Measurements from ENCODE around the gene MAF.

MAF gene

DNA sequence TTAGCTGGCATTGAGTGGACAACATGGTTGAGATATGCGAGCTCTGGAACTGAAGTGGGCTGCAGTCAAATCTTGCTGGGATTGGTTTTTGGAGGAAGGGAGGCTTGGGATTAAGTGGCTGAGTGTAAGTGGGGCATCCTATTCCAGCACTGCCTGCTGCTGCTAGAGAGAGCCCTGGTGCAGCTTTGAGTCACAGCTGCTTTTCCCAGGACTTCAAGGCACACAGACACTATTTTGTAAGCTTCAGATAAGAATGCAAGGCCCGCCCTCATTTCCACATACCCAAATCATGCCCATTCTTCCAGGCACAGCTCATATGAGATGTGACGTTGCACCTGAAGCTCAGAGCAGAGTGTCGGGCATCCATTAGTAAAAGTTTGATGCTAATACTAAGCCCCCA, 10.2 kb upstream of the MAF start:
- DNase-seq = no peak

DNA sequence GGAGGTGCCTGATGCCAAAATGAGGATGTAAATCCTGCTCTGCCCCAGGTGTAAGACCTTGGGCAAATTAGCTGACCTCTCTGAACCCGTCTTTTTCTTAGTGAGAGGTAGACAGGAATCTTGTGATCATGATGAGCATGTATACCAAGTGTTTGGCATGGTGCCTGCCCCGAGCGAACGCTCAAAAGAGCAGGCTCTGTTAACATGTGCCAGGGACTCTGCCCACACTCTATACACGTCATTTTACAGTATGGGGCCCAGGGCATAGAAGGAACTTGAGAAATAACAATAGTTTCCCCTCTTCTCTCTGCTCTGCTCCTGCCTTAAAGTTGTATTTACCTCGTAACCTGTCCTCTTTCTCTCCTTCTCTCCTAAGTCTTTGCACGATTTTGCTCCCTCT, 9.3 kb upstream of the MAF start:
- DNase-seq = no peak

DNA sequence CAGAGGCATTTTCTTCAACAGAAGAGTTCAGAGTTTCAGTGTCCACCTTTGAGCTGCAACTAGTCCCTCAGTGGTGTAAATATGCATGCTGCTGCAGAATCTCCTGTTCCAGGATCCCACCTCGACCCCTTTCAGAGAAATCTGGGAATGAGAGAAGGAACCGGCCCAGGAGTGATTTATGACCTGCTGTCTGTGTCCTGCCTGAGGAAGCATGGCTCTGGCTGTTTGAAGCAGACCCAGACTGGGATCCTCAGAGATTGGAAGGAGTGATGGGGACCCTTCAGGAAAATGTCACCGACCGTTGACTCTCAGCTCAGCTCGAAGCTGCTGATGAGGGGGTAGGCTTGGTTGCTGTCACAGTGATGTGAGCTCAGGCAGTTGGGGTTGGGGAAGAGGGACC, 8.4 kb upstream of the MAF start:
- no peak for DNase-seq

DNA sequence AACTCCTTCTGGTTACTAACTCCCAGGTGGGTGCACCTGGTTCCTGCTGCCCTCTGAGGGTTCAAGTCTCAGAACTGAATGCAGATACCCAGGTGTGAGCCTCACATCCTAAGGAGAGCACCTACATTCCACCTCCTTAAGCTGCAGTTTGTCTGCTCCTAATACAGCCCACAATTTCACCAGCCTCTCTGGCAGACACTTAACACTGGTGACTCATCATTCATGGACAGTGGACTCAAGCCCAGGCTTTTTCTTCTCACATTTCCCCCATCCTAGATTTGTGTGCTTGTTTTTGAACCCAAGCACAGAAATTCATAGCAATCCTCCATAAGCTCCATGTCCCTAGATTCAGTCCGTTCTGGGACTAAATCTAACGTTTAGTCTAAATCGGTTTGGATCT, 7.0 kb upstream of the MAF start:
- no peak for DNase-seq

DNA sequence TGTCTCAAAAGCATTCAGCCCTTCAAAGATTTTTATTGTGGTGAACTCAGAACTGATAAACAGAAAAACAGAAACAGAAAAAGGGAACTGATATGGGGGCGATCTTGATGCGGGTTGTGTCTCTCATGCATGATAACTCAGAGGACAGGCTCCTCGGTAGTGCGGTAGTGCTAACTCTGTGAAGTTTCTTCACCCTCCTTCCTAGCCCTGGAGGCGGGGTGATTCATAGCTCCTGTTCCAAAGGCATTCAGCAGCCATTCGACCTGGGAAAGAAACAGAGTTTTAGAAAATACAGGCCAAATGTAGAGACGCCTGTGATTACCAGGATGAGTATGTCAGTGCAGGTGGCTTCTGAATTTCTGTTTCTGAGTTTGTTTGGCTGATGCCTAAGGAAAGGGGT, 5.5 kb upstream of the MAF start:
- peak; percentile 31 for DNase-seq

DNA sequence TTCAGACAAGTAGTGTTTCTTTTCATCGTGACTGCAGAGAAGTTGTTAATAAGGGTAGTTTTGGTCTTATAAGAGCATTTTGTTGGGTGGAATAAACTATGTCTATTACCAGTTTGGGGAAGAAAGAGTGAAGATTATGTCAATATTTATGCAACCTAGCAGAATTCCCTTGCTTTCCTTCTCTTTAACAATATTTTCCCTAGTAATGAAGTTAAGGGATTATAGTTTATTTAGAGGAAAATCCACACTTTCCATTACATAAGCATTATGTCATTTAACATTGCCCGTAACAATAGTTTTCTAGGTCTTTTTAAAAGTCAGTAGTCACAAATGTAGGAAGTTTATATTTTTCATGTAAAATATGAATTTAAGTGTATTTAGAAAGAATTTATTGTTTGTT, 2.5 kb upstream of the MAF start:
- DNase-seq = no peak

DNA sequence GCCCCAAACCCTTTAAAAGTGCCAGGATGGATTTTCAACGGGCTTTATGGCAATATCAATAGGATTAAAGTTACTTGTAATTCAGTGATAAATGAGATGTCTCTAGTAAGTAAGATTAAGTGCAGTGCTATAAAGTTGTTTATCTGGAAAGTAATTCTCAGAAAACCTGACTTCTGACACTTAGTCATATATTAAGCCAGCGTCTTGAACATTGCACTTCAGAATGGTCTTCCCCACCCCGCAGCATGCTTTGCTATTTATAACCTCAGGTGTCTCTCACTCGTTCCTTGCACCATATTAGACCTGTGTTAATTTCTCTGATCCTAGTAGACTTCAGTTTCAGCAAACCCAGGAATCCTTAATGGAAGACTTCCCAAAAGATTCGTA, 2.1 kb upstream of the MAF start:
- no peak for DNase-seq

DNA sequence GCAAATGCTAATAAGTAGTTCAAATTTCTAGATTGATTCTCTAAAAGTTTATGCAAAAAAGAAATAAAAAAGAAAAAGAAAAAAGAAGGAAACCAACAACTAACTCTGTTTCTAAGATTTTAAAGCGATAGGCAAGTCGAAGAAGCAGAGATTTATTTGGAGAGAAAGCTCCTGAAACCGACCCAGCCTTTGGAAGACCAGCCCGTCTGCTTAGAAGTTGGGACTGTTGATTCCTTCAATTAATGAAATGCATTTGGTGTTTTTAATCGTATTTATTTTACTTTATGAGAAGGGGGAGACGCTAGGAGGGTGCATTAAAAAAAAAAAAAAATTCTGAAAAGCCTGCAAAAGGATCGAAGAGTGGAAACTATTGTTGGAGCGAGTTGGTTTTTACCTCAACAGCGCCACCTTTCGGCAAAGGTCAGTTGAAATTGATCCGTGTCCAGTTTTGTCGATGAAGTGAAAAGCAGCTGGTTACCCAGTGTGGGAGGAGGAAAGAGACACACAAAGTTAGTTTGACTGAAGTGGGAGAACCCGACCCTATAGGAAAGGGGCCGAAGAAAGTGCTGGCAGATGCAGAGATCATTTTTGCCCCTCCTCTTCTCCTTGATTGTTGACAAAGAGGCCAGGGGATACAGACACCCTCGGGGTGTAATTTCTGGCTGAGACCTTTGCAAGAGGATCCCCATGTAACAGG, 1.5 kb upstream of the MAF start:
- peak; percentile 83 for DNase-seq

DNA sequence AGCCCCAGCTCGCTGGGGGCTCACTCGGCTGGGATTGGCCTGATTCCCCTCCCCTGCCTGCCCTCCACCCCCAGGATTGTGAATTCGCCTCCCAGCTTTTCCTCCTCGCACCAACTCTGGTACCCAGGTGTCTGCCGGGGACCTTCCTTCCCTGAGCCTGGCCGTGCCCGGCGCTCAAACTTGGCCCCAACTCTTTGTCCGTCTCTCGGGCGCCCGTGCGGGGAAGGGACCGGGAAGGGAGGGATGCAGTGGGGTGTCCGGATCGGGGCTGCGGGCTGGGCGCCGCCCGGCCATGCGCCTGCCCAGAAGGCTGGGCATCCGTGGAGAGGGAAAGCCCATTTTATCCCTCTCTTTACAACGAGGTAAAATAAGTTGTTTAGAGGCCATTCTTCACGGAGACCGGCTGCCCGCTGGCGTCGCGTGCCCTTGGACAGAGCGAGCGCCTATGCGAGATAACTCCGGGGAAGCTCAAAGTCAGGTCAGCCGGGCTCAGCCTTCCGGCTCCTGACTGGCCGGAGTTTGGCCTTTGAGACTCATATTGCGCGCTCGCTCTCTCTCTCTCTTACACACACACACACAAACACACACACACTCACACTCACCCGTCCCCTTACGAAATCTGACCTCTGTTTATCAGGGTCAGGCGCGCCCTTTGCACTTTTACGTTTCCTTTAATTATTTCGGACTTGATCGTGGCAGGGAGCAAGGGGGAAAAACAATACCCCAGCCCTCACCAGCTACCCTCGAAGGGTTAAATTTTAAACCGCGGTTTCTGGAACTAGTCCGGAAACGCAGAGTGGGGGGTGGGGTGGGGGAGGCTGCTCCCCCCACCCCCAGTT, 774 bp upstream of the MAF start:
- no peak for DNase-seq

DNA sequence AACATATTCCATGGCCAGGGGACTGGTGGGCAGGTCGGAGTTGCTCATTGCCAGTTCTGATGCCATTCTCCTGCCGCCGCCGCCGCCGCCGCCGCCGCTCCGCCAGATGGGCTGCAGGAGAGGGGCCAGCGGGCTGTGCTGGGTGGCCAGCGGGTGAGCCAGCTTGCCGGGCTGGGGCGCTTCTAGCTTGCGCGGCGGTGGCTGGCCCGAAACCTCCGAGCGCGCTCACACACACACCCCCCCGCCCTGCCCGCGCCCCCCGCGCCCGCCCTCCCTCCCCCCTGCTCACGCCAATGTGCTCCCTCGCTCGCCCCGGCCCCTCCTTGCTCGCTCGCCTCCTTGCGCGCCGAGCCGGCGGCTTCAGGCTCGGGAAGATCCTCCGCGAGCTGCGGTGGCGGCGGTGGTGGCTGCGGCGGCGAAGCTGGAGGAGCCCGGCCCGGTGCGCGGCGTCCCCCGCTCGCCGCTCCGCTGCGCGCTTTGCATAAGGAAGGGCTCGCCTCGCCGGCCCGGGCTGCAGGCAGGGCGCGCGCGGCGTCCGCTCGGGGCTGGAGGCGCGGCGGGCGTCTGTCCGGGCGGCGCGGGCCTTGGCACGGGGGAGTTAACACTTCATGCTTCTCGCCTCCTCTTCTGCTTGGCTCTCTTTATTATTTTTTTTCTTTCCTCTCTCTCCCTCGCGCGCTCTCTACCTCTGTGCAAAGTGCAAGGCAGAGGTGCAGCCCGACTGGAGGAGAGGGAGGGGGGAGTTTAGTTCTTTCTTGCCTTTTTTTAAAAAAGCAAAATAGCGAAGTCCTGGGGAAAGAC, 500 bp downstream of the MAF start:
- peak; percentile 28 for DNase-seq

DNA sequence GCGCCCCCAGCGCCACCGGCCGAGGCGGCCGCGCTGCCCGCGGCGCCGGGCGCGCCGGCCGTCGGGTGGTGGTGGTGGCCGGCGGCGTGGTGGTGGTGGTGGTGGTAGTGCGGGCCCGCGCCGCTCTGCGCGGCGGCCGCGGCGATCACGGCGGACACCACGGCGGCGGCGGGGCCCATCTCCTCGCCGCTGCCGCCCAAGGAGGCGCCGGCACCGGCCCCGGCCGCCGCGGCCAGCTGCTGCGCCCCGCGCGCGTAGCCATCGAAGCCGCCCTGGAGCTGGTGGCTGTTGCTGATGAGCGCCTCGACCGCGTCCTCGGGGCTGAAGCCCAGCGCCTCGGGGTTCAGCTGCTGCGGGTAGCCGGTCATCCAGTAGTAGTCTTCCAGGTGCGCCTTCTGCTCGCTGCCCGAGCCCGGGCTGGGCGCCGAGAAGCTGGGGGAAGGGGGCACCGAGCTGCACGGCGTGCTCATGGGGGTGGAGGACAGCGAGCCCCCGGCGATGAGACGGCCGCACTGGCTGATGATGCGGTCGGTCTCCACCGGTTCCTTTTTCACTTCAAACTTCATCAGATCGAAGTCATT, 1.2 kb downstream of the MAF start:
- DNase-seq = no peak

DNA sequence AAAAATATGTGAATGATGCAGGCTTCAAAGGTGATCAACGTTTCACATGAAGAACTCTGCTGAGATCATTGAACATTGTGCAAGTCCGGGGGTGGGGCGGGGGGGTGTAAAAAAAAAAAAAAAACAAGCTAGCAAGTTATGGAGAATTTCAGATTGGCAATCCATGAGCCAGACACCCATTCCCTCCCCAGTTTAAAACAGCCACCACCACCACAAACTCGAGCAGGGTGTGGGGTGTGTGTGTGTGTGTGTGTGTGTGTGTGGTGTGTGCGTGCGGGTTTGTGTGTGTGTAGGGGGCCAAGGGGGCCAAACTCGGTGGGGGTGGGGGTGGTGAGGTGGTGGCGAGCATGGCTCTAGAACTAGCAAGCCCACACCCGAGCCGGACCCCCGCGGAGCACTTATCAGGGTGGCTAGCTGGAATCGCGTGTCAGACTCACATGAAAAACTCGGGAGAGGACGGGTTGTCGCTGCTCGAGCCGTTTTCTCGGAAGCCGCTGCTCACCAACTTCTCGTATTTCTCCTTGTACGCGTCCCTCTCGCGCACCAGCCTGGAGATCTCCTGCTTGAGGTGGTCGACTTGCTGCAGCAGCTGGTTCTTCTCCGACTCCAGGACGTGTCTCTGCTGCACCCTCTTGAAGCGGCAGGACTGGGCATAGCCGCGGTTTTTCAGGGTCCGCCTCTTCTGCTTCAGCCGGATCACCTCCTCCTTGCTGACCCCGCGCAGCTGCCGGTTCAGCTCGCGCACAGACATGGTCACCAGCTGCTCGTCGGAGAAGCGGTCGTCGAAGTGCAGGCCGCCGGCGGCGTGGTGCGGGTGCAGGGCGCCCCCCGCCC, 2.0 kb downstream of the MAF start:
- peak; percentile 56 for DNase-seq

DNA sequence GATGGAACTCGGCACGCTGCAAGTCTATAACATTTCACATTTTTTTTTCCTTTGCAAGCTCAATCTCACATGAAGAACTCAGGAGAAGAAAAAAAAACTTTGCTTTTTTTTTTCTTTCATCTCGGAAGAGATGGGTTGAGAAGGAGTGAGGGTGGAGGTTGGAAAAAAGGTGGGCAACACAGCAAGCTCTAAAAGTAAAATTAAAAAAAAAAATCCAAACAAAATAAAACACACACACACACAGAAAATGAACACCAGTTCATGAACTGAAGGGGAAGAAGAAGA, 2.5 kb downstream of the MAF start:
- no peak for DNase-seq

DNA sequence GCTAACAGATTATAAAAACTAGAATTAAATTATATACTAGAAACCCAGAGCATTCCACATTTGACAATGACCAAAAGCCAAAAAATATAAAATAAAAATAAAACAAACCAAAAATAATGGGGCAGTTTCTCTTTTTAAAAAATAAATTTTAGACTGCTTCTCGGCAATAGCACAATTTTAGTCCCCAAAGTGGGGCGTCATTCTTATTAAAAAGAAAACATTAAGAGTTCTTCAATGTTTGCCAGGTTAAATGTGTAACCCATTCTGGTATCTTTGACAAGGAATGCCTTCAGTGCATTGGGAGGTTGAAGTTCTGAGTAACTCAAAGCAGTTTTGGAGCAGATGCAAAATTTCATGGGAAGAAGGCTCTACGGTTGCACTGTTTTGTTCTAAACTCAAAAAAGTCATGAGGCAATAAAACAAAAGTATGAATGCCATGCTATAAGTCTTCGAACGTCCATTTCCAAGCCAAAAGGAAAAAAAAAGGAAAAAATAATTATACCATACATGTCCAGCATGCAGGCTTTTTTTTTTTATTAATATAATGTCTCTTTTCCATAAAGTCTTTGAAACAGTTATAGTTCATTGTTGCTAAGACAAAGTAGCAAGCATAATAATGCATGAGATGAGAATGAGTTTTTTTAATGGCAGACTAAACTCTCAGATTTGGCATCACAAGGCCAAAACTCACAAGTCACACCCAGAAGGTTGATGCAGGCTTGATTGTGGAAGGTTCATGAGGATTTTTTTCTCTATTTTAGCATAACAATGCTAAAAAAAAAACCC, 3.1 kb downstream of the MAF start:
- no peak for DNase-seq

DNA sequence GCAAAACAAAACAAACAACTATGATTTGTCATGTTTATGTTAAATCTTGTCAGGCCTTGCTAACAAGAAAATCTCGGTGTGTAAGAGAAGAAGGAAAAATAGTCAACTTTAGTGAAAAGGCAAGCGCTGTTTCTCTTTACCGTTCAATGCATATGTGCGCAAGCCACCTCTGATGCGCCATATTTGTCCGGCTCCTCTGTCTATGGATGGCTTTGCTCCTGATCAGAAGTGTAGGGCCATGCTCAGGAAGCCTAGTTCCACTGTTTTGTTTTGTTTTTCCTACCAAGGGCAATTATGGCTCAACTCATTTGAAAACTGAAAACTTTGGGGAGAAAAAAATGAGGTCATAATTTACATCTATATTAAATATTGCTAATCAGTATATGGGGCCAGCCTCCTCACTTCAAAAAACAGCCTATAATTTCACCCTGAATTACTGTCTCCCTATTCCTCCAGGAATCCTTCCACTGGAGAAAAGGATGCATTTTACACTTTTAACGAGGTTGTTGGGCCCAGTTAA, 4.5 kb downstream of the MAF start:
- DNase-seq = no peak

DNA sequence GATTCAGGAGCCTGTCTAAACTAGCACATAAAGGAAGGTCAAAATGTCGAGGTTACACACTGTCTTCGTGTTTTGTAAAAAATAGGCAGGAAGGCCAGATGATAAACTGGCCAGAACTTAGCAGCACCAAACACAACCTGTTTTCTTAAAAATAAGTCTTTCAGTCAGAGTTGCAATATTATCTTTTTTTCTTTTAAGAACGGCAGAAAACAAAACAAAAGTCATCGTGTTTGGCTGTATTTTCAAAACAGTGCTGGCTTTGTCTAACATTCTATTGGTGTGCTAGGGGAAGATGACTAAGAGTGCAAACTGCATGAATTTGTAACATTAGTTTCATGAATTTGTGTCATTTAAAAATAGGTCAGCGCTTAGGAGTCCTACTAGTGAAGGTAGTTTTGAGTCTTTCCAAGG, 5.3 kb downstream of the MAF start:
- DNase-seq = no peak

DNA sequence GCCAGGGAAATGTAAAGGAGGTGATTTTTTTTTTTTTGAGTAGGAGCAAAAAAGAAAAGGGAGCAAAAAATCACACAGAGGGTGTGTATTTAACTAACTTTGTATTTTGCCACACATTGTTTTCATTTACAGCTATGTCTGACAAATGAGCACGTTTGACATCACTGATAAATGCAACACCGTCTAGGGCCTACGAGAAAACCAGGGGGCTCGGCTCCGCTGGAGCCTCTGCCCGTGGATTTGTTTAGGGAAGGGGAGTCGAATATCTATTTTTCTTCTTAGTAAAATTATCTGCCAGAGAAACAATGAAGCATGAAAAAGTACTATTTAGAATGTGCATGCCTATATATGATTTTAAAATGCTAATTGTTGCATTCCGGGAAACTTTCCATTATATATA, 6.8 kb downstream of the MAF start:
- DNase-seq = no peak

DNA sequence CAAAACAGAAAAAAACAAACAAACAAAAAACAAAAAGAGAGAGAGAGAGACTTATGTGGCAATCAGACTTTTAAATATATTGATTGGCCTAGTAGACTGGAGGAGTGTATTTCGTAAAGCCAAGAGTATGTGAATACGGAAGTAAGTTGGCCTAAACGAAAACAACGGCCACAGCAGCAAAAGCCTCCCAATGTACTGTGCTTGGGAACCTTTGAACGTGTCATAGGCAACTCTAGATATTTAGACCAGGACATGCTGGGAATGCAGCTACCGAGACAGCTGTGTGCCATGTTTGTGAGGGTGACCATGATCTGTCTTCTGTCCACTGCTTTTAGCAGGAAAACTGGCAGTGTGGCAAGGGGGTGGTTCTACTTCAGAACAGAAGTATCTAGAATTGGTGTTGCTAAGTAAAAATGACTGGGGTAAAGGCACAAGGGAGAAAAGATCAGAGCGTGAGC, 7.4 kb downstream of the MAF start:
- no peak for DNase-seq

DNA sequence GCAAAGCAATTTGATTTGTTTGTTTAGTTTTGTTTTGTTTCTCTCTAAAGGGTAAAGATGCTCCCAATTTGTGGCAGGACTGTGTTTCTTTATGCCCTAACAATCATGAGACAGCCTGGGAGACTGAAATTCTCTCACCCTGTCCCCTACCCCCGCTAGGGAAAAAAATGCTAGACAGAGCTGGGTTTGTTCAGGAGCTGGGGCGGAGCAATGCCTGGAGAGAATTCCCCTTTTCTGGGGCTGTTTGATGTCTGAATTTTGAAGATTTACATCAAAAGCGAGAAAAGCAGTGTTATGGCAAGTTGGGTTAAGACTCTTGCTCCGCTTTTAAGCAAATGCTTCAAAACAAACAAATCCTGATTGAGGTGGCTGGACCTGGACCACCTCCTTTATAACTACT, 8.4 kb downstream of the MAF start:
- DNase-seq = no peak

DNA sequence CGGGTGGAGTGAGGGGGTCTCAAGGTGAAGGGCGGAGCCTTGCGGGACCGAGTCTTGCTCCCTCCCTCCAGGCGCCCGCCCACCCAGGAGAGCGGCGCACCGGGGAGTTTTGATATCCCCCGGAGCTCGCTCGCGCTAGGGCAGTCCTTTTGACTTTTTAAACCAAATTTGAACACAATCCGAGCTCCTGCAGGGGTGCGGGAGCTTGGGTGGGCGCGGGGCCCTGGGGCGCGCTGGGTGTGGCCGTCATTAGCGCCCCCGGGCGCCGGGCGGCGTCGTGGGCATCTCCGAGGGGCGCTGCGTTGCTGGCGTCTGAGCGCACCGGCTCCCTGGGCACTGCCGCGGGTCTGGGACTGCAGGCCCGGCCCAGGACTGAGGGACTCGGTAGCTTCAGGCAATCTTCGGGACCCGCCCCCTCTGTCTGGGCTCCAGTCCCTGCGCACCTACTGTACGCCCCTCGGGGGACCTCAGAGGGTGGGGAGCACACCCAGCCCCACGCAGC, 10.9 kb downstream of the MAF start:
- DNase-seq = no peak

DNA sequence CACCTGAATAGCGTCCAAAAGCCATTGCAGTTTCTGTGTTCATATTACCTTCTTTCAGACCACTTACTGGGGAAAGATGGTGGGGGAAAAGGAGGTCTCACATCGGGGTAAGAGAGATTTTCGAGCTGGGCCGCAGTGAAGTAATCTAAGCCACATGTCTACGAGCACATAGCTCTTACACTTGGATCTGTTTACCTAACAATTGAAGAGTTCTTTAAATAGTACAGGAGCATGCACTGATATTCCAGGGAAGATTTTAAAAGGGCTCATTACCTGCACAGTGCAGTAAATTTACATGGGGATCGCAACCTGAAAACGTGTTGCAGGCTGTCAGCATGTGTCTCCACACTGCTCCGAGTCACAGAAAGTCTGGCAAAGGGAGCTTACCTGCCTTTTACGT, 12.6 kb downstream of the MAF start:
- DNase-seq = no peak

Data from stimulated activated CD4-positive, alpha-beta T cell treated with anti-CD3 and anti-CD28 coated beads, Interleukin-1b, Interleukin-23, amount 100 ng/mL, for 48 hours (primary cell).